Peyer's patch (tissue), 4 donors: ENCODE measurements around the gene PTGR2.

Experiments
- POLR2A ChIP-seq, 2 donors: fragments of 450-650 bp; IDR thresholded peaks; one replicate each; pipeline ENCODE4 v1.5.1; 2017; ENCODE audit warnings: antibody characterized with exemption in 2 of 2, mild to moderate bottlenecking in 2 of 2, moderate library complexity in 2 of 2
- TF ChIP-seq, protein P1 (sequence below), 6 experiments: fragments of 450-650 bp in 4 of 6; fragments of 200-600 bp in 2 of 6; sonication (generic) in 1 of 6; IDR thresholded peaks; one replicate each; pipeline ENCODE4 v1.5.1; 2017 to 2019; ENCODE audit warnings: antibody characterized with exemption in 6 of 6, mild to moderate bottlenecking in 3 of 6, moderate library complexity in 1 of 6

DNA sequence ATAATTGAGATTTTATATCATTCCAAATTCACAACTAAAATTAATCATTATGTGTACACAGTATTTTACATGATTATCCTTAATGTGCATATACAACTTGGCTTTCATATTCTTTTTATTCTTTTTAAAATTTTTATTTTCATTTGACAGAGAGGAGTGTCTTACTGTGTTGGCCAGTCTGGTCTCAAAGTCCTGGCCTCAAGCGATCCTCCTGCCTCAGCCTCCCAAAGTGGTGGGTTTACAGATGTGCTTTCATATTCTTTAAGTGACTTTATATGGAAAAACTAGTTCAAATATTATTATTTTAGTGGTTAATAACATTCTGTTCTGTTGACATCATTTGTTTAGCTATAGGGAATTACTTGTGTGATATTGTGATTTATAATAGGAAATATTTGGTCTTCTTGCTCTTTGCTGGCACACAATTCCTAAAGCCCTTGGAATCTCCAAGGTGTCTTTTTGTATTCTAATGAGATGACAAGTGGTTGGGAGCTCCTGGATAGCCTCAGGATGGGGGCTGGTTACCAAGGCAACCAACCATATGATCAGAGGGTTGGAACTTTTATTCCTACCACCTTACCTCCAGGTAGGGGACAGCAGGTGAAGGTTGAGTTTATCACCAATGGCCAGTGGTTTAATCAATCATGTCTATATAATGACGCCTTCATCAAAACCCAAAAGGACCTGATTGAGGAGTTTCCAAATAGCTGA, 19.0 kb downstream of the PTGR2 start:
- TF ChIP-seq, protein P1, sequence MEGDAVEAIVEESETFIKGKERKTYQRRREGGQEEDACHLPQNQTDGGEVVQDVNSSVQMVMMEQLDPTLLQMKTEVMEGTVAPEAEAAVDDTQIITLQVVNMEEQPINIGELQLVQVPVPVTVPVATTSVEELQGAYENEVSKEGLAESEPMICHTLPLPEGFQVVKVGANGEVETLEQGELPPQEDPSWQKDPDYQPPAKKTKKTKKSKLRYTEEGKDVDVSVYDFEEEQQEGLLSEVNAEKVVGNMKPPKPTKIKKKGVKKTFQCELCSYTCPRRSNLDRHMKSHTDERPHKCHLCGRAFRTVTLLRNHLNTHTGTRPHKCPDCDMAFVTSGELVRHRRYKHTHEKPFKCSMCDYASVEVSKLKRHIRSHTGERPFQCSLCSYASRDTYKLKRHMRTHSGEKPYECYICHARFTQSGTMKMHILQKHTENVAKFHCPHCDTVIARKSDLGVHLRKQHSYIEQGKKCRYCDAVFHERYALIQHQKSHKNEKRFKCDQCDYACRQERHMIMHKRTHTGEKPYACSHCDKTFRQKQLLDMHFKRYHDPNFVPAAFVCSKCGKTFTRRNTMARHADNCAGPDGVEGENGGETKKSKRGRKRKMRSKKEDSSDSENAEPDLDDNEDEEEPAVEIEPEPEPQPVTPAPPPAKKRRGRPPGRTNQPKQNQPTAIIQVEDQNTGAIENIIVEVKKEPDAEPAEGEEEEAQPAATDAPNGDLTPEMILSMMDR (IDR thresholded peaks at IDR 0.05) = no peak
- no peak for TF ChIP-seq POLR2A (IDR thresholded peaks at IDR 0.05)
